GM18867 (cell line): Measurements from ENCODE around the gene RAB26.
"Not testable (repeated sequence)": the region's sequence is repeated elsewhere in the genome, so short reads cannot be mapped to it uniquely, and the experiment has no call there.

Experiments
- ATAC-seq: cut with Tn5 transposase; IDR thresholded peaks from one replicate; pipeline ENCODE4 v1.9.1; 2021; ENCODE audit warnings: mild to moderate bottlenecking, moderate library complexity; ENCODE audit not compliant: unreplicated experiment

Gene RAB26

GRCh38 chr16:2116428-2116827 lies 32.0 kb upstream of the RAB26 start:
- not testable (repeated sequence) for ATAC-seq

- not testable (repeated sequence) for ATAC-seq
Measured at GRCh38 chr16:2117341-2117740, 31.1 kb upstream of the RAB26 start.

GRCh38 chr16:2117960-2118722 lies 30.3 kb upstream of the RAB26 start:
- ATAC-seq = not testable (repeated sequence)

DNA sequence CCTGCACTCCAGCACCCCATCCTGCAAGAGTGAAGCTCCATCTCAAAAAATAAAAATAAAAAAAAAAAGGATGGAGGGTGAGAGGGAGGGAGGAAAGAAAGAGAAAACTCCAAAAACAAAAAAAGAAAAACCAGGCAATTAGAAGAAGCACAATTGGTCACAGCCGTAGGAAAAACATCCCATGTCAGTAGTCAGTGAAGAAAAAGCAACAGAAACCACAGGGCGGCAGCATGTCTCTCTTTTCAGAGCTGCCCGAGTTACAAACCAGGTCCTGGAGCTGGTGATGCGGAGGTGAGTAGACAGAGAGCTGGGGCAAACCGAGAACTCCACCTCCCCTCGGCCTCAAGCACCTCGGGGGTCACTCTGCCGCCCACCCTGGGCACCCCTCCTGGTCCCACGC lies 27.1 kb upstream of the RAB26 start:
- not testable (repeated sequence) for ATAC-seq

DNA sequence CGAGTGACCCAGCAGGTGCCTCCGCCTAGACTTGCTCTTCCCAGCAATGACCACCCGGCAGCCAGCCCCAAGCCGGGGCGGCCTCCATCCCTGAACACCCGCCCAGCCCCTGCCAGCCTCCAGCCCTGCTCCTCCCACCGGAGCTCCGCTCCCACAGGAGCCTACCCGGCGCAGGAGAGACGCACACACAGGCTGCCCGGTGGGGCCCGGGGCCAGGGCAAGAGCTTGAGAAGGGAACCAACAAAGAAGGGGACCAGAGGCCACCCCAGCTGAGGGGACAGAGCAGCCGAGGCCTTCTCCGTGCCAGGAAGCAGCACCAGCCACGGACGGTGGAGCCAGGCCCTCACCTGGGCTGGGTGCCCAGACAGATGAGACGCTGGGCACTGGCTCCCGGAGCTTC lies 26.6 kb upstream of the RAB26 start:
- ATAC-seq = no peak

GRCh38 chr16:2122429-2122828 lies 26.0 kb upstream of the RAB26 start:
- ATAC-seq = no peak

DNA sequence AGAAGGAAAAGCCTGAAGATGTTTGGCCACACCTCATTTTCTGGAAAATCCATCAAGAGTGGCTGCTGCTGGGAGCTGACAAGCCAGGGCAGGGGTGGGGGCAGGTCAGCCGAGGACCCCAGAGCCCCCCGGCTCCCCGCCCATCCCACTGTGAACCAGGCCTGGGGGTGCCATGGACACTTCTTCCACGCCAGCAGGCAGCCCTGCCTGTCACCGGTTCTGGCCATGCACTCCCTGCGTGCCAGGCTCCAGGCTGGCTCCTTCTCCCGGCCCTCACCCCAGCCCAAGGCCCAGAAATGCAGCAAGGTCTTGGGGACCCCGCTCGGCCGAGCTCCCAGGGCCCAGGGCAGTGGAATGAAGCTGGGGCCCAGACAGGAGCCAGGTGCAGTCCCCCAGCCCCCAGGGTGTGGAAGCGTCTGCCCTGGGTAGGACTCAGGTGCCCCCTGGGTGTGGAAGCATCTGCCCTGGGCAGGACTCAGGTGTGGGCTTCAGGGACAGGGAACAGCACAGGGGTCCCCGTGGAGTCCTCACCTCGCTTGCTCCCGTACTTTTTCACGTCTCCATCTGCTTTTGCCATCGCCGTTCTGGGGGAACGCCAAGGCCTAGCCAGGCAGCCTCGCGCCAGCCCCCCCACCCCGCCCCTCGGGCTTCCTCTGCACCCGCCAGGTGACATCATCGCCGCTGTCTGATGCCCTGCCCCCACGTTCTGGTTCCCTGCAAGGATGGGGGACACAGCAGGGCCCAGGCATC lies 25.3 kb upstream of the RAB26 start:
- not testable (repeated sequence) for ATAC-seq

DNA sequence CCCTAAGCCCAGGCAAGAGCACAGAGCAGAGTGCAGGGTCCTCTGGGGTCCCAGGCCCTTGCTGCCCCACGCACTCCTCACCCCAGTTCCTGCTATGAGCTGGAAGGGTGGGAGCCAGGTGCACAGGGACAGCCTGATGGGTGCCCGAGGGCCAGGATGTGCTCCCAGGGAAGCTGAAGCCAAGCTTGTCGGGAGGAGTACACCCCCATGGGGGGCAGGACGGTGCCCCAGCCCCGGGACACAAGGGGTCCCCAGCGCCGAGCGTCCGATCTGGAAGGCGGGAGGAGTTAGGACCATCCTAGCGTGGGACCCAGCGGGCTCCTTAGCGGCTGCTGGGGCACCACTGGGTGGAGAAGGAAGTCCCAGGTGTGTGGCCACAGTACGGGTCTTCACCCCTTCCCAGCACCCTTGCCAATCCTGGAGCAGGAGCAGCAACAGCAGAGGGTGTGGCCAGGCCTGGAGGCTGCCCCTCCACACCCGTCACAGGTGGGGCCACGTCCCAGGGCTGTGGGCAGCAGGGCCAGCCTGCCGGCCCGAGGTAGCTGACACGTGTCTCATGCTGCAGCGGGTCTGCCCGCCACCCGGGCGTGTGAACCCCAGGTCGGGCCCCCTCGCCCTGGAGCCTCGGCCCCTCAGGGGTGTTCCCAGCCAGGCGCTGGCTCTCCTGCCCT lies 24.6 kb upstream of the RAB26 start:
- not testable (repeated sequence) for ATAC-seq

GRCh38 chr16:2124377-2124693 lies 24.1 kb upstream of the RAB26 start:
- ATAC-seq = not testable (repeated sequence)

GRCh38 chr16:2124694-2125444 lies 23.6 kb upstream of the RAB26 start:
- ATAC-seq = not testable (repeated sequence)

DNA sequence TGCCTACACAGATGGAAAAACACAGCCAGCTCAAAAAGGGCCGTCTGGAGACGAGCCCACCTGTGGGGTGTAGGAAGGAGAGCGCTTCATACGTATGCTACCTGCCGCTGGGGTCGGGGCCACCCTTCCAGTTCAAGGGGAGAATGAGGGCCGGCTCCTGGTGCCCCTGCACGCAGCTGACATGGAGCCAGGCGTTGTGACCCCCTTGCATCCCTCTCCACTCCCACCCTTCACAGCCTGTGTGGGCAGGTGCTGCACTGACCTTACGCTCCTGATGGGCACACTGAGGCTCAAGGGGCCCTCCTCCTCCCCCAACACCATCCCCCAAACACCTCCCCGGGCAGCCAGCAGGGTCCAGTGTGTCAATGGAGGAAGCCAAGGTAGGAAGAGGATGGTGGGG lies 22.8 kb upstream of the RAB26 start:
- ATAC-seq = not testable (repeated sequence)

GRCh38 chr16:2126161-2126743 lies 22.2 kb upstream of the RAB26 start:
- ATAC-seq = not testable (repeated sequence)

DNA sequence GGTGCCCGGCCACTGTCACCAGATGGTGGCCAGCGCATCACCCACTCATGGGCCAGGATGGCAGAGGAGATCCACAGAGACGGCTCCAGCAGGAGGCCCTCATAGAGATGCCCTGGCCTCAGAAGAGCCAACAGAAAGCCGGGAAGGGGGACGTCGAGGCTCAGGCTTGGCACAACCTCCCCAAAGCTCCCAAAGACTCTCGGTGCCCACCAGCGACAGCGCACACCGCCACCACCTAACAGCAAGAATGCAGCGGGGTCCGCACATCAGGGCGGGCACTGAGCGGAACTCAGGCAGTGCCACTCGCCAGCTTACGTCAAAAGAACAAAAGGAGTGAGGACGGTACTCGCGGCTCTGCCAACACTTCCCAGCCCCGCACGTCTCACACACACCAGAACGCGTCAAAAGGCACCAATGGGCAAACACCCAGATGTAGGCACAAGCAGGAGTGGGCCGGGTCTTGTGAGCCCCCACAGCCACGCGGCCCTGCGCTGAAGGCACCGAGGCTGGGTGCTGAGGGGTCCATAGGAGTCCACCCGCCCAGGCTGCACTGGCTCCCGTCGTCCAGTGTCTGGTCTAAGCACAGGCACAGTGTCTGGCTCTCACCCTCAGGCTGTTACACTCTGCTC lies 21.4 kb upstream of the RAB26 start:
- ATAC-seq = not testable (repeated sequence)

DNA sequence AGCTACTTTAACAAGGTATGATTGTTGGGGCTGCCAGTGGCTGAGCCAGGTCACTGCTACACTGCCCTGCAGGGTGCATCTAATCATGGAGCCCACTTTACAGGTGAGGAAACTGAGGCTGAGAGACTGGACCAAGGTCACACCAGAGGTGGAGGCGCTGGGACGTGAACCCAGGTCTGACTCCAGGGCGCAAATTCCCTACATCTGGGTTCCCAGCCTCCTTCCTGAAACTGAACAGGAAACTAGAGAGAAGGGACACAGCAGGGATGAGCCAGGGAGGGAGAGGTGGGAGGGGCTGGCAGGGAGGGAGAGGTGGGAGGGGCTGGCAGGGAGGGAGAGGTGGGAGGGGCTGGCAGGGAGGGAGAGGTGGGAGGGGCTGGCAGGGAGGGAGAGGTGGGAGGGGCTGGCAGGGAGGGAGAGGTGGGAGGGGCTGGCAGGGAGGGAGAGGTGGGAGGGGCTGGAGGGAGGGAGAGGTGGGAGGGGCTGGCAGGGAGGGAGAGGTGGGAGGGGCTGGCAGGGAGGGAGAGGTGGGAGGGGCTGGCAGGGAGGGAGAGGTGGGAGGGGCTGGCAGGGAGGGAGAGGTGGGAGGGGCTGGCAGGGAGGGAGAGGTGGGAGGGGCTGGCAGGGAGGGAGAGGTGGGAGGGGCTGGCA lies 20.7 kb upstream of the RAB26 start:
- not testable (repeated sequence) for ATAC-seq

- not testable (repeated sequence) for ATAC-seq
Measured at GRCh38 chr16:2129251-2129650, 19.2 kb upstream of the RAB26 start.

DNA sequence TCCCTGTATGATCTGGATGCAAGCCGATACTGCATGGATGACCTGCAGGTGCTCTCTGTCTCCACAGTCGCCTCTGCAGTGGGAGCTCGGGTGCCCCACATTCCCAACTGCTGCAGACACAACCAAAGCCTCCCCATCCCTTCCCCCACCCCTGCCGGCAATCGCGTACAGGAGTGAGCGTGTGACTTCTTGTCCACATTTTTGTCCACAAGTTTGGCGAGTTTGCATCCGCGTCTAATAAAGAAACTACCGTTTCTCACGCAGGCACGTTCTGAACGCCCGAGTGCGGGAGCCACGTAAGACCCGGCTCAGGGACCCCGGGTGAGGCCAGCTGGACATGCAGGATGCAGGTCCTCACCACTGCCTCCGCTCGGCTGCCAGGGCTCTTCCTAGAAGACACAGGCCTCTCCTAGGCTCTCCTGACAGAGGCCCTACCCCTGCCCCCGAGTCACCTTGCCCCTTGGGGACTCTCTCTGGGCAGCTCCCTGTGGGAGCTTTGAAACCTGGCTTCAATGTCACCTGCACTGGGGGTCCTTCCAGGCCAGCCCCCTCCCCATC lies 18.5 kb upstream of the RAB26 start:
- ATAC-seq = not testable (repeated sequence)

DNA sequence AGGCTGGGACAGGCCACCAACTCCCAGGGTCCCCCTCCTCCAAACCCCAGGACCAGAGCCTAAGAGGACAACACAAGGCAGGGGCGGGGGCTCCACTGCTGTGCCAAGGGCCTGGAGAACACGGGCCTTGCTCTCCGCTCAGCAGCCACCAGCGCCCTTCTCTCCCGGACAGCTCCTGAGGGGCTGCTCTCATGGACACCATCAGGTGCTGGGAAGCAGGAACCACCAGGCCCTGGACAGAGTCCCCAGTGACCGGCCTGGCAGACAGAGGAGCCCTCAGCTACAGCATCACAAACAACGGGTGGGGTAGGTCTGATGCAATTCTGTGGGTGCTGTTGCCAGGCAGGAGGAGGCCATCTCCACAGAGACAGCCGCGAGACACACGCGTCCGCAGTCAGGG lies 14.6 kb upstream of the RAB26 start:
- ATAC-seq = not testable (repeated sequence)

GRCh38 chr16:2135071-2135470 lies 13.4 kb upstream of the RAB26 start:
- not testable (repeated sequence) for ATAC-seq

- ATAC-seq = not testable (repeated sequence)
Measured at GRCh38 chr16:2135770-2136490, 12.5 kb upstream of the RAB26 start, which contains the start of gene PKD1. Gene PKD1 (minus strand): TSS chr16:2135898. CDS start chr16:2135689, 209 bp downstream.
